Measurements from ENCODE around the gene DHX15.
"Not testable (repeated sequence)": the region's sequence is repeated elsewhere in the genome, so short reads cannot be mapped to it uniquely, and the experiment has no call there.

The DHX15 gene

DNA sequence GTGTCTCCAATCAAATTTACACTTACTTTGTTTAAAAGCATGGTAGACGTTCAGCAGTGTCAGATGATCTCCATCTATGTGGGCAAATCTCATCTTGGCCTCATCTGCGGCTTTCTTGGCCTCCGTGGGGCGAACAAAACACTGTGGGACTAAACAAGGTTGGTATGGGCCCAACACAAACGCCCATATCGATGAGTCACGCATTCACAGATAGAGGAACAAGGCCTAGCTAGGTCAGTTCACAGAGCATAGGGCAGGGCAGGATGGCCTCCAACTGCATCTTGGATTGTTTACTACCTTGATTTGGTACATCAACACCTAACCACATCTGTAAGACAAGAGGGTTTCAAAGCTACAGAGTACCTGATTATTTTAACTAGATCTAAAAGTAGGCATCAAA is 47.3 kb downstream of the DHX15 start:
- DNase-seq: no peak

DNA sequence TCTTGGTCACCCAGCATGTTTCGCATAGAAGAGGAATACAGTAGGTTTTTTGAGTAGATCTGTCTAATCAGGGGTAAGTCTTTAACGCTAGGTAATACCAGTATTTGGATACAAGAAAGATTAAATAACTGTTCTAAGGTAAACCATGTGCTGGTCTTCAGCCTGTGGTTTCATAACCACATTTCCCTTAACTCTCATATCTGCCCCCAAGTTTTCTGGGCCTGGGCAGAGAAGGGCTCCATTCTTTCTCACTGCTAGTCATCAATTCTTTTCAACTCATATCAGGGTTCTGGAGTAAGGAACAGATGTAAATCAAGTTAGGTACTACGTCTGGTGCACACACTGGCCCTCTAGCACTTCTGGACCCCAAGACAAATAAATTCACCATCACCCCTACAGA is 49.0 kb downstream of the DHX15 start:
- no peak for DNase-seq

DNA sequence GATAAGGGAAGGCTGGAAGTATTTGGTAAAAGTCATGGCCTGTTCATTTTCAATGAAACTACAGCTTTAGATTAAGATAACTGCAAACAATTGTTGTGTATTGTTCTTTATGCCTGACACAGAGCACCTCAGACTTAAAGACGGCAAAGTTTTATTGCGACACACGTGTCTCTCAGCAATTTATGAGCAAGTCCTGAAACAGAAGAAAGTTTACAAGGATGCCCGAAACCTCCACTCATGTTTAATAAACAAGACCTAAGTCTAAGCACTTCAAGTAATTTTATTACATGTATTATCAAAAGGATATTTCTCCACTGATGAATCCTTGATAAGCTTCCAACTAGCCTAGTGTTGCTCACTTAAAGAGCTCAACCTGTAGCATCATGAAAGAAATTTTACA is 51.0 kb downstream of the DHX15 start:
- DNase-seq: no peak

DNA sequence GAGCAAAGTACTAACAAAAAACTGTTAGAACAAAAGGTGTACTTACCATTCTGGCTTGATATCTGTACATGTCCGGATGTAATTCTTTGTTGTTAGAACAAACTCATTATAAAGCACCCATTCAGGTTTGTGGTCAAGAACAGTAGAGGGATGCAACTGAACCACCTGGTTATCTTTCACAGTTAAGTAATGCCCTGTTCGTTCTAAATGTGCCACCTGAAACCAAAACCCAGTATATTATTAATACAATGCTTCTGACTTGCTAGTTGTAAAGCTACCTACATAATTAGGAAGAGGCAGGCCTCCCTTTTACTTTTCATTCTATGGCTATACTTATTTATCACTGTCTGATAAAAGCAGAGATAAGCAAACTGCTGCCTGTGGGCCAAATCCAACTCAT is 54.8 kb downstream of the DHX15 start:
- DNase-seq: no peak

DNA sequence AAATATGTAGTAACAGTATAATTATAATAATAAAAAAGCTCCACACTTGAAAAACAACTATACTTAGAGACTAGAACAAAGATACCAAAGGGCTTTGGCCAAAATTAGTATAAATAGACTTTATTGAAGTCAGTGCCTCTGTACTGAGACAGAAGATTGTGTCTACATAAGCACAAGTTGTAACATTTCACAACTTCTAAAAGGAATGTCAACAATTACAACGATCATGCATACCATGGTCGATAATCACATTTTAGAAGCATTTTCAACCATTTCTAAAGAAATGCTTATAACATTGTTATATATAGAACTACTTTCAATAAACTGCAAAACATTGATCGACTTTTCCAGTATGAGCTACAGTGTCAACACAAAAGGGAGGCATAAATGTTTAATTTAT is 57.0 kb downstream of the DHX15 start:
- DNase-seq: no peak

DNA sequence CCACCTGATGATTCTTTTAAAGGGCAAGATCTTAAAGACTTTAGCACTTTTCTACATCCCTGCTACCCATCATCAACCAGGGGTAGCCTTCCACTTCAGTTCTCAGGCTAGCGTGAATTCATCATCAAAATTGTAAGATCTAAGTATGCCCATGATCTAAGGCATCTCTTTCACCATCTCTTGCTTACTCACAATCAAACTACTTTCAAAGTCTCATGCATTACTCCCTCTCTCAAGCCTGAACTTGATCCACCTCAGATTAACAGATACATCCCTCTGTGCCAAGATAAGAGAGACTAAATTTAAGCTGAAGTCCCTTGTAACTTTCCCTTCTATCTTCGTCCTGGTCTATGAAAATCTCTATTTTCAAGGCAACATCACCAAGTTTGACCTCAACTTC is 62.8 kb downstream of the DHX15 start:
- DNase-seq: no peak

DNA sequence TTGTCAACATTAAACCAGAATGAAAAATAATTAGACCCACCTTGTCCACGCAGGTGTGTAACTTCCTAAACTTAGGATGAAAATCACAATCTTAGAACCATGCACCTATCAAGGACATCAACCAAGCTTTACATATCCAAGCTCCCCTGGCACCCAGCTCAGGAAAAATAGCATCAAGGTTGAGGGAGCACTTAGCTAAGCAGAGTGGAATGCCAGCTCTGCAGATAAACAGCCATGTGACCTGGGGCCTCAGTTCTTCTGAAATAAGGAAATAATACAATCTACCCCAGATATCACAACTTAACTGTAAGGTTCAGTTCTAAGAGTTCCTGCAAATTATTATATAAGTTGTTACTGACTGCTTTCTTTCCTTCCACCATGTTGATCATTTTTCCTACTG is 64.7 kb downstream of the DHX15 start:
- no peak for DNase-seq

DNA sequence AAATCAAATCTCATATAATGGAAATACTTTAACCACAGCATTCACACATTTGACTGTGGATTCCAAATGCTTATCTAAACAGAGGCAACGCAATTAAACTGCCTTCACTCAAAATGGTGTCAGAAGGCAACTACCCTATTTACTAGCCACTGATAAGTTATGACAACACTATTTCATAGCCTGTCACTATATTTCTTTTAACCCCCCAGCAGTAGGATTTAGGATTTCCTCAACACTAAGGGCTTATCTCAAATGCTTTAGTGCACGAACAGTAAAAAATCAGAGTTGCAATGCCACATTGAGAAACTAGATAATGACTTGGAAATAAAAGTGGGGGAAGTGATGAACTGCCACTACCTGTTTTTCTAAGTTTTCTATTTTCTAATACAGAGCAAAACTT is 66.7 kb downstream of the DHX15 start:
- no peak for DNase-seq

DNA sequence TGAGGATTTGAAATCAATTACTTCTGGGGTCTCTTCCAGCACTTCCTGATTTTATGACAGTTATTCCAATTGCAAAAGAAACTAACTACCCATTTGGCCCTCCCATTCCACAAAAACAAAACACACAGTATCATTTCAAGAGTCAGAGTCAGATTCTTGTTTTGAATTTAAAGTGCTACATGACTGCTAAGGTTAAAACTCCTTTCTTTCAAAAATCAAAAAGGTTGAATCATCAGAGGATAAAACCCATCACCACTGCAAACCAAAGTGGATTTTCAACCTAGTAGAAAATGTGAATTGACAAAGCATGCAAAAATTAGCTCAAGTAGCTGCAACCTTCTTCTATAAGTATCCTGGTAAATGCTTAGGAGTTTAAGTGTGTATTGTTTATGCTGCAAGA is 67.4 kb downstream of the DHX15 start:
- DNase-seq: no peak

DNA sequence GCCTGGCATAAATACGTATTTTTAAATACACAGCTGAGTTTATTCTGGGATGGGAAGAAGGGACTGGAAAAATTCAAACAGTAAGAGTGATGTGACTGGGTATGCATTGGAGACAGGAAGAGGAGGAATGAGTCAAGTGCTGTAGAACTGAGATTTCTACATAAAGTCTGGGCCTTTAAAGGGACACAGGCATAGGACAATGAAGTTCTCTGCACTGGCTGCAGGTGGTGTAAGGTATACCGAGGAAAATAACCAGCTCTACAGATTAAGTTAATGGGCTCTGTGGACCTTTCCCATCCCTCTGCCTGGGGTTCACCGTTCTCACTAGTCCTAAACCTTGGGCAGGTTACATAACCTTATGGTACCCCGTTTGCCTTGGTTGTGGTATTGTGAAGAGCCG is 68.7 kb downstream of the DHX15 start:
- DNase-seq: no peak

DNA sequence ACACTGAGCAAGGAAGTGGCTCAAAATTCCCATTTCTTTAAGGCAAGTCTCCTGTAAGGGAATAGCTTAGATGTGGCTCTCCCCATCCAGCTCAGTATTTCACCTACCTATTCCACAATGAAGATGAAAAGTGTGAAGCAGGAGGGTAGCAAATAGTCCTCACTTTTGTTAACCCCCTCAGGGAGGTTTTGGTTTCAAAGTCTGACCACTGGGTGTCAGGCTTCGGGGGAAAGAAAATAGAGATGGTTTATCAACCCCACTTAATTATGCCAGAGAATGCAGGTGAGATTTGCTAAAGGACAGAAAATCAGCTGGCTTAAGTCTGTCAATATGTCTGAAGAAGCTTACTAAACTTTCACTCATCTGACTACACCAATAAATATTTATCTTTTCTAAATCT is 69.5 kb downstream of the DHX15 start:
- no peak for DNase-seq

DNA sequence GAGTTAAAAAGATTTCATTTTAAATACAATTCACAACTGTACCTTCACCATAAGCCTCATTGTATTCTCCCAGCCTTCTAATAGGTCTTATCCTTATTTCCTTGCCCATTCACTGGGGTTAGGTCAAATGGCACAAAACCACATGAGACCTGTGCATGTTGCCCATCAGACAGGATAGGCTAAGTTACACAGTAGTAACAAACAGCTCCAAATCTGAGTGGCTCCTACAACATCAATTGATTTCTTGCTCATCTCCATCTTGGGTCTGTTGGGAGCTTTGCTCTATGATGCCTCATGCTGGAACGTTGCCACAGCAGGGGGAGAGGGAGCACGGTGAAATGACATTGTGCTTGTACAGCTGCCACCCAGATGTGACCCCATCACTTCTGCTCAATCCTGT is 70.6 kb downstream of the DHX15 start:
- DNase-seq: peak; percentile 3

DNA sequence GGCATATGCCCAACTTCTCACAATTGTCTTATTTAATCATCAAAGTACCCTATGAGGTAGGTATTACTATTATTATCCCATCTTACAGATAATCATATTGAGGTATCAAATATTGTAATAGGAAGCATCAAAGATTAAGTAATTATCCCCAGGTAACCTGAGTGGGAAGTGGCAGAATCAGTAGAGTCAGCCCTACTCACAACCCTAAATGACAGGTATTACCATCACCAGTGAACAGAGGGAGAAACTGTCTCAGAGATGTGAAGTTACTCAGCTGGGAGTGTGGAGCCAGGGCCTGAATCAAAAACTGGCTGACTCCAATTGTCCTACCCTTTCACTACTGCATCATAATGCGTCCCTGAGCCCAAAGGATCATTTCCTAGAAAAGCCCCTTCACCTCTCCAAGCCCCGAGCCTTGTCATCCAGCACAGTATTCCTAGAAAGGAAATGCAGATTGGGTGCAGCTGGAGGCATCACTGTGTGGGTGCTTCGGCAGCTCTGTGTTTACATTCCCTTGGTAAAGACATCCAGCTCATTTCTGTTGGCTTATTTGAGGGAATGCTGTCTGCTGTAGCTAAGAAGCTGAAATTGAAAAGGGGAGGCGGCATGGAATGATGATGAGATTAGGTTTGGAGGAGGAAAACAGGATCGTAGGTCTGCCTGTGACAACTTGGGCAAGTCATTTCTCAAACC is 72.8 kb downstream of the DHX15 start:
- DNase-seq: no peak

DNA sequence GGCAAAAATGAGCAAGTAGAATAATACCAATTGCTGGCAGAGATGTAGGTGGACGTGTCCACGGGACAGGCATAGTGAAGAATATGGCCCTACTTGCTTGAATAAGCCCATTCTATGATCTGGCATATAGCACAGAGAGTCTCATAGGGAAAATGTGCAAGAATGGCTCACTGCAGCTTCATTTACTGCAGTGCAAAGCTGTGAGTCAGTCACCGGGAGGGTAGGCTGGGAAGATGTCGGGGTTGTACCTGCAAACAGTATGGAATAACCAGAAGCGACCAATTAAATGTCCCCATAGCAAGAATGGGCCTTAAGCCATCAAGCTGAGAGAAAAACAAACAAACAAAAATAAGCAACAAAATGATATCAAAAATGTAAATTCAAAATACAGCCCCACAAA is 74.3 kb downstream of the DHX15 start:
- no peak for DNase-seq

DNA sequence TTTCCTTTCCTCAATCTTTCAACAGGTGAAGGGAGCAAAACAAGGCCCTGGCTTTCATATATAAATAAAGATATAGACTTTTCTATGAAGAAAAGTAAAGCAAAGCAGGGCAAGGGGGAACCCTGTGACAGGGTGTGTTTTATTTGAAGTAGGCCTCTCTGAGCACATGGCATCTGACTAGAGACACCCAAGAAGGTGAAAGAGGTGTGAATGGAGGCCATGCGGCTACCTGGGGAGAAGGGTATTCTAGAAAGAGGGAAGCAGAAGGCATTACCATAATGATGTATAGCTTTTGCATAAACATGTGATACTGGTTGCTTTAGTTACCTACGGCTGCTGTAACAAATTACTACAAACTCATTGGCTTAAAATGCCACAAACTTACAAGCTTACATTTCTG is 75.8 kb downstream of the DHX15 start:
- no peak for DNase-seq

DNA sequence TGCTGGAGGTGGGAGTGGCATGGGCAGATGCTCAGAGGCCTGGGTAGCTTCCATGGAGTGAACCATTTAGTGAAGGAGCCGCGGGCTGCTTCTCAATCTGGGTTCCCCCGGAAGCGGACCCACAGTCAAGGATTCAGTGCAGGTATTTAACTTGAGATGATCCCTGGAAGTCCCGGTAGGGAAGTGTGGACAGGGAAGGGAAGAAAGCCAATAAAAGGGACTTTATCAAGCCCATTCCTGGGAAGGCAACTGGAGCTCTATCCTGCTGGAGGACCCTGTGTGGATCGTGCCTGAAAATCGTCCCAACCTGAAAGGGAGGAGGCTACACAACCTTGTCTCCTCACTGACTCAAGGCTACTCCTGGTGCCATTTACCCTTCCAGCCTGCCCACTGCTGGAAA is 76.9 kb downstream of the DHX15 start:
- DNase-seq: no peak

DNA sequence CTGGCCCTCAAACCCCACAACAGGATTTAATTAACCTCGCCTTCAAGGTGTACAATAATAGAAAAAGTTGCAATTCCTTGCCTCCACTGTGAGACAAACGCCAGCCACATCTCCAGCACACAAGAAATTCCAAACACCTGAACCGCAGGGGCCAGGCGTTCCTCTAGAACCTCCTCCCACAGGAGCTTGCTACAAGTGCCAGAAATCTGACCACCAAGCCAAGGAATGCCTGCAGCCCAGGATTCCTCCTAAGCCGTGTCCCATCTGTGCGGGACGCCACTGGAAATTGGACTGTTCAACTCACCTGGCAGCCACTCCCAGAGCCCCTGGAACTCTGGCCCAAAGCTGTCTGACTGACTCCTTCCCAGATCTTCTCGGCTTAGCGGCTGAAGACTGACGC is 81.3 kb downstream of the DHX15 start:
- not testable (repeated sequence) for DNase-seq

DNA sequence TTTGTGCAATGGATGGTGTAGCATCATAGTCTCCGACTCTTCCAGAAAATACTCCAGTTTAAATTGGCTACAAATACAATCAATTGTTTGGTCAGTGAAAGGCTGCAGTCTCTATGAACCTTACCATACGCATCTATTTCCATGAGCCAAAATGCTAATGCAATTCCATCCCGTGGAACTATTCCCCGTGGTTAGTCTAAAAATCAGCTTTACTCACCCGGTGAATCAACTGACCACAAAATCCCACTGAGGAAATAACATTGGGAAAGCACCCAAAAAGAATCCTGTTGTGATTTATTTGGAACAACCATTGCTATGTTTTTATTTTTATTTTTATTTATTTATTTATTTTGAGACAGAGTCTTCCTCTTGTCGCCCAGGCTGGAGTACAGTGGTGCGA is 87.1 kb downstream of the DHX15 start:
- no peak for DNase-seq

DNA sequence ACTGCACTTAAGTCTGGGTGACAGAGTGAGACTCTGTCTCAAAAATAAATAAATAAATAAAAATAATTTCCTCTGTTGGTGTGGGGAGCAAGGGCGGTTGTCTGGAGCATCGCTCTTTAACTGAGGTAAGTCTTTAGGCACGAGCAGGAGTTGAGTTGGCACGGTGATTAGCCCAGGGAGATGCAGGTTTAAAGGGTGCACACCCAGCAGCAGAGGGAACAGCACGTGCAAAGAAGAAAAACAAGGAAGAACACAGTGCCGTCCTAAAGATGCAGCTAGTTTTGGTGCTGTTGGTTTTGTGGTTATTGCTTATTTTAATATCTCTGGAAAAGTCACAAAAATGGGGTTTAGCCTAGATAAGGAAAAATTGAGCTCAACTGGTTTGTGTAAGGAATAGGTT is 87.8 kb downstream of the DHX15 start:
- no peak for DNase-seq

DNA sequence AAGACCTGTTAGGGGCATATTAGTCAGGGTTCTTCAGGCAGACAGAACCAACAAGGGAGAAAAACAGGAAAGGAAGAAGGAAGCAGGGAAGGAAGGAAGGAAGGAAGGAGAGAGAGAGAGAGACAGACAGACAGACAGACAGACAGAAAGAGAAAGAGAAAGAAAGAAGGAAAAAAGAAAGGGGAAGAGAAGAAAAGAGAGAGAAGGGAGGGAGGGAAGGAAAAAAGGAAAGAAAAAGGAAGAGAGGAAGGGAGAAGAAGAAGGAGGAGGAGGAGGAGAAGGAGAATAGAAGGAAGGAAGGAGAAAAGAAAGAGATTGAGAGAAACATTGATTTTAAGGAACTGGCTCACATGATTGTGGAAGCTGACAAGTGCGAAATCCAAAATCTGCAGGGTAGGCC is 89.0 kb downstream of the DHX15 start:
- no peak for DNase-seq

DNA sequence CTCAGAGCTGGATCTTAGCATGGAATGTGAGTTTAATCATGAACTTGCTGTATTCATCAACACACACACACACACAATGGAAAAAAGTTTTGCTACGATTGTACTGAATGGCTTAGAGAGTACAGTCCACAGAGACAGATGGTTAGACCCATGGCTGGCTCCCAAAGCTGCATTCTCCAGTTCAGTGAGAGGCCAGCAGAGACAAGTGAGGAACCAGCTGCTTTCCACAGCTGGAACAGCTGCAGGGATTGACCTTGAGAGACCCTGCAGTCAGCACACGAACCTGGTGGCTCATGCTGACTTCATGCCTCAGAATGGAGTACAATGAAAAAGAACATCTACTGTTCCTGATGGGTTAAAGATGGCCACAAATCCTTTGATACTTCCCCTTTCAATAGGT is 94.5 kb downstream of the DHX15 start:
- no peak for DNase-seq

DNA sequence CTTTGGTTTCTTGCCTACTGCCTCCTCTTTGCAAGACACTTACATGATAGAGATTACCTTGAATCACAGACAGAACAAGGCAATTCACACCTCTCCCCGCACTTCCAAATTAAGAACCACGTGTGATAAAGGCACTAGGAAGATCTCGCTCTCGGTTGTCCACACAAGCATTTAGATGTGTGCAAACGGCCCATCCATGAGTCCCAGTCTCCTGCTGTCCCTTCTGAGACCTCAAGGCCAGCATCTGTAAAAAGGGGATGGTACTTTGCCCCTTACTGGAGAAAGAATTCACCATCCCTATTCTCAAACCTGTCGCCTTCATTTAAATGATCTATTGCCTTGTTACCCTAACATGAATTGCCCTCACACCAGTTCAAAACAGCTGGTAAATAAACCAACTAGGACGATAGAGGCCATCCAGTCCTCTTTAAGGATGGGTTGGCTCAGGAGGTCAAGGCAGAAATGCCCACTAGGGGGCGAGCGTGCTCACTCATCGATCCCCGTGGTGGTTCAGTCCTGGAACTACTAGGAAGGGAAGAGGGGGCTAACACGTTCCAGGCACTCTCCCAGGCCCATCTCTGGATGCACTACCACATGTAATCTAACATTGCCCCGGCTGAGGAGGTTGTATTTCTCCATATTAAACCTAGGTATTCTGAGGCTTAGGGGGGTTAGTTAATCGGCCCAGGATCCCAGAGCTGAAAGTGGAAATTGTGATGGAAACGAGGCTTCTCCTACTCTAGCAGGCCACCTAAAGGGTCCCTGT is 95.8 kb downstream of the DHX15 start:
- no peak for DNase-seq

DNA sequence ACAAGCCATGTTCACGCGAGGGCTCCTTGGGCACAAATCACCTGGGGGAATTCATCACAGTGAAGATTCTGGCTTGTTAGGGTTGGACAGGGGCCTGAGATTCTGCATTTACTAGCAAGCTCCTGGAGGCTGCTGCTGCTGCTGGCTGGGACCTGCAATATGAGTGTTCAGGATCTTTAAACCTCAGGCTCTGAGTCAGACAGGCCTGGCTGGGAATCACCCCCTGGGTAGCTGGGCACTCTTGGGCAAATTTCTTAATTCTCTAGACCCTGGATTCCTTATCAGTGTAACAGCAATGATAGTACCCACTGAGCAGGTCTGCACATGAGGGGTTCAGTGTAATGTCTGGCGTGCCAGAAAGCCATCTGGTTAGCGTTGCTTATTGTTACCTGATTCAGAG is 101.5 kb downstream of the DHX15 start:
- DNase-seq: no peak

DNA sequence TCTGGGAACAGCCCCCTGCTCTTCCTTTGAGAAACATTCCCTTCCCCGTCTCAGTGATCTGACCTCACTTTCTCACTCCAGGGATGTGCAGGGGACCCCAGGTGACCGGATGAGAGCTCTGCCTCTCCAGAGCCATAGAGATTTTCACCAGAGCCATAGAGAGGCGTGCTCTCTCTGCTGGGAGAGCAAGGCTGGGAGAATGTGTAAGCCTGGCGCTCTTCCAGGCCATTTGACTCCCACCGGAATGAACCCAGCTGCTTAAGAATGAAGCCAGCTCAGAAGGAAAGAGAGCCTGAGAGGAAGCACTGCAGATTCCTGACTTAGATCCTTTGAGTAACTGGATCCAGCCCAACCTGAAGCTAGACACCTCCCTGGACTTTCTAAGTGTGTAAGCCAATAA is 106.4 kb downstream of the DHX15 start:
- DNase-seq: no peak

All from SHP77 treated with DMSO at 0.1 percent for 48 hours (cell line).